Measurements from ENCODE around the gene CAMK1. TPM values are rescaled to one million over a fixed set of nuclear protein-coding genes. Genes with fewer than 3 reads are reported as not detected.

CAMK1 gene
- total and polyA plus RNA-seq, 12 donors, result 6.2 to 27.1 (median 9.4) TPM

- intact Hi-C loops (cut with DNase I), result loop anchor here in 3 of 10 donors (1.0 to 10.0 kb wide), 4 partner anchors 18 to 244 kb away; partner anchors contain the start of genes BRPF1 (in 2 of the 3), ARPC4 (in 1 of the 3) and TADA3 (in 1 of the 3)
- no peak for DNase-seq
- Histone ChIP-seq H3K4me1 (peaks cover 0 to 31% (median 24%) of the 10 kb centered on the region in 9 donors), H3K27ac (peak overlapping the region; percentile 70 to 95 (median 91)), H3K36me3 (peaks cover 0 to 77% (median 45%) of the 10 kb centered on the region in 9 donors), H3K9me3 (no peaks in the 10 kb centered on the region), H3K27me3 (no peaks in the 10 kb centered on the region), H3K4me3 (peak overlapping the region; percentile 54 to 80 (median 66))
- TF ChIP-seq CTCF (IDR thresholded peaks at IDR 0.05), result no peak
- 3 to 4% methylated on average over 19 of the region's 19 CpGs for WGBS, 2 donors
- peak in 4 of 8 donors; percentile 0 to 55 (median 24) for ATAC-seq
These were observed 20.5 kb downstream of the CAMK1 start for GRCh38 chr3:9749296-9749644.

GRCh38 chr3:9748031-9748430, 21.7 kb downstream of the CAMK1 start:
- intact Hi-C loops (cut with DNase I), result loop anchor here in 3 of 10 donors (2.0 to 10.0 kb wide), 3 partner anchors 17 to 243 kb away; partner anchors contain the start of genes ARPC4 (in 1 of the 3), BRPF1 (in 1 of the 3) and TADA3 (in 1 of the 3)
- peaks cover 9 to 79% (median 58%) of the 10 kb centered on the region in 9 donors for H3K36me3 ChIP-seq

GRCh38 chr3:9747267-9747666, 22.5 kb downstream of the CAMK1 start:
- H3K4me3 ChIP-seq, result no peak overlapping the region
- DNase-seq, result no peak
- H3K9me3 ChIP-seq, result no peaks in the 10 kb centered on the region
- no peak overlapping the region for H3K27ac ChIP-seq
- no peak for ATAC-seq
- intact Hi-C loops (cut with DNase I), result loop anchor here in 1 of 10 donors (10.0 kb wide), 1 partner anchor 242 kb away; no protein-coding TSS in a partner anchor
- TF ChIP-seq CTCF (IDR thresholded peaks at IDR 0.05), result no peak
- WGBS, 2 donors, result 89 to 93% methylated on average over 8 of the region's 8 CpGs
- peaks cover 0 to 28% (median 24%) of the 10 kb centered on the region in 9 donors for H3K4me1 ChIP-seq
- no peaks in the 10 kb centered on the region for H3K27me3 ChIP-seq
- peaks cover 9 to 79% (median 65%) of the 10 kb centered on the region in 9 donors for H3K36me3 ChIP-seq

More at GRCh38 chr3:9748031-9748430, 21.7 kb downstream of the CAMK1 start:
- DNase-seq (no peak), ATAC-seq (no peak)
- TF ChIP-seq CTCF (IDR thresholded peaks at IDR 0.05), result no peak
- Histone ChIP-seq H3K4me3 (no peak overlapping the region), H3K27ac (no peak overlapping the region), H3K27me3 (no peaks in the 10 kb centered on the region), H3K9me3 (no peaks in the 10 kb centered on the region), H3K4me1 (peaks cover 0 to 28% (median 24%) of the 10 kb centered on the region in 9 donors)
- 97 to 99% methylated on average over 2 of the region's 2 CpGs for WGBS, 2 donors

GRCh38 chr3:9746330-9746729, 23.4 kb downstream of the CAMK1 start:
- Histone ChIP-seq H3K9me3 (no peaks in the 10 kb centered on the region), H3K27me3 (no peaks in the 10 kb centered on the region), H3K4me1 (peaks cover 0 to 21% (median 17%) of the 10 kb centered on the region in 9 donors), H3K27ac (no peak overlapping the region), H3K4me3 (no peak overlapping the region), H3K36me3 (peaks cover 10 to 79% (median 69%) of the 10 kb centered on the region in 9 donors)
- no peak for TF ChIP-seq CTCF (IDR thresholded peaks at IDR 0.05)
- ATAC-seq (no peak), DNase-seq (no peak)
- 39 to 72% methylated on average over 5 of the region's 5 CpGs for WGBS, 2 donors
- intact Hi-C loops (cut with DNase I), result loop anchor here in 1 of 10 donors (10.0 kb wide), 1 partner anchor 242 kb away; no protein-coding TSS in a partner anchor
